ENCODE results near the gene MCAT. TPM values are rescaled to one million over a fixed set of nuclear protein-coding genes. Genes with fewer than 3 reads are reported as not detected.
A peak's percentile ranks its signal among the peaks of the same experiment; 100 is the strongest.

The MCAT gene
- total and polyA plus RNA-seq, 2 donors (not counting 3 experiments of a cell fraction or from before 2014, with no cell fraction given): 16.9 to 23.2 TPM

DNA sequence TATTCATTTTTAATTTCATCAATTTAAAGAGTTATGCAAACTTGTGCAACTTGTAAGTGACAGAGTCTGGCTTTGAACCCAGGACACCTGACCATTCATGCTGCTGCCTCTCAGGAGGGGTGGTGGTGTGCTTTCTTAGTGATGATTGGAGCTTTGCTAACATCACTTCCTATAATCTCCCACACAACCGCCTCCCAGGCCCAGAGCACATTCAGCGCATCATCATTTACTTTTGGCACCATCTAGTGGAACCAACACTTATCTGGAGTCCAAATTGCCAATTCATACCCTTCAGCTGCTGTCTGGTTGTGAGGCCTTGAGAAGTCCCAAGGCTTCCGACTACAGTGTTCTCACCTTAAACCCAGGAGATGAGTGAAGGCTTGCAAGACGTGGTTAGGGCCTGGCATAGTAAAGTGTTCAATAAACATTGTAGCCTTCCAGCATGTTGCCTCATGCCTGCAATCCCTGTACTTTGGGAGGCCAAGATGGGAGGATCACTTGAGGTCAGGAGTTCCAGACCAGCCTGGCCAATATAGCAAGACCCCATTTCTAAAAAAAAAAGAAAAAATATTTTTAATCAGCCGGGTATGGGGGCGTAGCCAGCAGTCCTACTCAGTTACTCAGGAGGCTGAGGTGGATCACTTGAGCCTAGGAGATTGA is 52.9 kb downstream of the MCAT start:
- FAIRE-seq (peak; percentile 94), DNase-seq (ENCODE audit: low read depth, low spot score) (peak; percentile 80)
- Histone ChIP-seq H3K36me3 (ENCODE audit: control insufficient read depth in 2 of 2, extremely low read depth in 1 of 2, insufficient read depth in 2 of 2, low read length in 2 of 2) (no peaks in the 10 kb centered on the region), H3K4me3 (replicated peaks in 1 of 3; ENCODE audit: insufficient read depth in 1 of 3, low read depth in 1 of 3, low read length in 3 of 3) (no peak overlapping the region), H3K9me1 (replicated peaks; ENCODE audit: control insufficient read depth, extremely low read depth, insufficient read depth, low read length) (no peaks in the 10 kb centered on the region), H3K4me1 (ENCODE audit: control insufficient read depth, extremely low read depth, insufficient read depth, low read length) (peaks cover 4% of the 10 kb centered on the region), H3K79me2 (ENCODE audit: control insufficient read depth, insufficient read depth, low read length) (no peaks in the 10 kb centered on the region), H2AFZ (ENCODE audit: low read depth, low read length) (no peak overlapping the region), H3K27ac (ENCODE audit: insufficient read depth, low read depth, low read length) (no peak overlapping the region), H3K9ac (replicated peaks; ENCODE audit: extremely low read depth, insufficient read depth, low read length) (no peak overlapping the region), H3K27me3 (ENCODE audit: control insufficient read depth in 2 of 2, insufficient read depth in 2 of 2, low read length in 2 of 2) (no peaks in the 10 kb centered on the region), H4K20me1 (replicated peaks; ENCODE audit: control insufficient read depth, extremely low read depth, insufficient read depth, low read length) (no peaks in the 10 kb centered on the region), H3K9me3 (replicated peaks; ENCODE audit: control insufficient read depth, insufficient read depth, low read length) (no peaks in the 10 kb centered on the region), H3K4me2 (ENCODE audit: insufficient read depth, low read length) (no peak overlapping the region)
- dilution Hi-C loops (cut with MboI; ENCODE audit: extremely low pct_ligation_motif_present, low sequenced_read_pairs) (no loop called here), intact Hi-C loops (cut with micrococcal nuclease) (loop anchor here (1.0 kb wide), 2 partner anchors 310 to 469 kb away; no protein-coding TSS in a partner anchor)
- no TSS peak for BruUV-seq (replicated peaks)
- TF ChIP-seq MYC (IDR thresholded peaks at IDR 0.05; ENCODE audit: low read depth, low read length) (no peak), FOS (IDR thresholded peaks at IDR 0.05; ENCODE audit: borderline replicate concordance, insufficient read depth, low read length) (no peak), GATA2 (IDR thresholded peaks at IDR 0.05; ENCODE audit: insufficient read depth, insufficient read length, low read depth, low read length) (no peak), POLR2AphosphoS5 (IDR thresholded peaks at IDR 0.05; ENCODE audit: insufficient read depth, low read depth, low read length) (no peak)
- TF ChIP-seq, protein P1, sequence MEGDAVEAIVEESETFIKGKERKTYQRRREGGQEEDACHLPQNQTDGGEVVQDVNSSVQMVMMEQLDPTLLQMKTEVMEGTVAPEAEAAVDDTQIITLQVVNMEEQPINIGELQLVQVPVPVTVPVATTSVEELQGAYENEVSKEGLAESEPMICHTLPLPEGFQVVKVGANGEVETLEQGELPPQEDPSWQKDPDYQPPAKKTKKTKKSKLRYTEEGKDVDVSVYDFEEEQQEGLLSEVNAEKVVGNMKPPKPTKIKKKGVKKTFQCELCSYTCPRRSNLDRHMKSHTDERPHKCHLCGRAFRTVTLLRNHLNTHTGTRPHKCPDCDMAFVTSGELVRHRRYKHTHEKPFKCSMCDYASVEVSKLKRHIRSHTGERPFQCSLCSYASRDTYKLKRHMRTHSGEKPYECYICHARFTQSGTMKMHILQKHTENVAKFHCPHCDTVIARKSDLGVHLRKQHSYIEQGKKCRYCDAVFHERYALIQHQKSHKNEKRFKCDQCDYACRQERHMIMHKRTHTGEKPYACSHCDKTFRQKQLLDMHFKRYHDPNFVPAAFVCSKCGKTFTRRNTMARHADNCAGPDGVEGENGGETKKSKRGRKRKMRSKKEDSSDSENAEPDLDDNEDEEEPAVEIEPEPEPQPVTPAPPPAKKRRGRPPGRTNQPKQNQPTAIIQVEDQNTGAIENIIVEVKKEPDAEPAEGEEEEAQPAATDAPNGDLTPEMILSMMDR (IDR thresholded peaks at IDR 0.05; ENCODE audit: extremely low read depth in 1 of 2, insufficient read depth in 1 of 2, low read depth in 1 of 2, low read length in 2 of 2): peak; percentile 39 to 53
- POLR2A ChIA-PET: interaction anchor here (0.7 kb wide), 1 partner anchor 475 kb away, joined by 3 read pairs; the partner anchor contains the start of gene POLDIP3
- CTCF ChIA-PET: interaction anchor here (0.6 to 1.6 kb wide), 25 partner anchors 8 to 476 kb away, joined by 3 to 19 read pairs (median 4); partner anchors contain the start of genes ARFGAP3 and POLDIP3

Measured in endothelial cell of umbilical vein (primary cell).